DMS114 treated with DMSO at 0.1 percent for 48 hours (cell line): ENCODE measurements around the gene ZNF26.
"Not testable (repeated sequence)": the region's sequence is repeated elsewhere in the genome, so short reads cannot be mapped to it uniquely, and the experiment has no call there.

Experiments used
- DNase-seq: peaks from one replicate; lab custom pipeline; 2025; ENCODE audit not compliant: unreplicated experiment; lab: John Stamatoyannopoulos, UW

ZNF26 gene

GRCh38 chr12:132955094-132956010, 30.8 kb upstream of the ZNF26 start:
- peak; percentile 47 for DNase-seq

GRCh38 chr12:132956011-132956788, 30.0 kb upstream of the ZNF26 start, which contains the start of gene ZNF605:
ZNF605 (minus strand) TSS chr12:132956306; CDS start chr12:132945635, 10,671 bp downstream.
- DNase-seq: peak; percentile 88

GRCh38 chr12:132961790-132962189, 24.4 kb upstream of the ZNF26 start:
- DNase-seq: not testable (repeated sequence)

GRCh38 chr12:132963947-132964346, 22.2 kb upstream of the ZNF26 start:
- not testable (repeated sequence) for DNase-seq

- no peak for DNase-seq
These were observed 20.4 kb upstream of the ZNF26 start for GRCh38 chr12:132965796-132966195.

GRCh38 chr12:132966676-132967415, 19.3 kb upstream of the ZNF26 start:
- no peak for DNase-seq

GRCh38 chr12:132967736-132968135, 18.4 kb upstream of the ZNF26 start:
- no peak for DNase-seq

GRCh38 chr12:132972374-132972773, 13.8 kb upstream of the ZNF26 start:
- DNase-seq: no peak

GRCh38 chr12:132976870-132977269, 9.3 kb upstream of the ZNF26 start:
- DNase-seq: not testable (repeated sequence)

- no peak for DNase-seq
These were observed 688 bp downstream of the ZNF26 start for GRCh38 chr12:132986885-132987225.

GRCh38 chr12:132998741-132999140, 12.6 kb downstream of the ZNF26 start:
- no peak for DNase-seq

GRCh38 chr12:133010657-133011297, 24.6 kb downstream of the ZNF26 start:
- no peak for DNase-seq

- DNase-seq: no peak
These were observed 37.4 kb downstream of the ZNF26 start for GRCh38 chr12:133023566-133023965.

- no peak for DNase-seq
These were observed 40.8 kb downstream of the ZNF26 start for GRCh38 chr12:133026996-133027395.

- peak; percentile 96 for DNase-seq
These were observed 51.2 kb downstream of the ZNF26 start, which contains the start of gene ZNF84 for GRCh38 chr12:133037207-133038005. ZNF84 (plus strand) TSS chr12:133037509; CDS start chr12:133041468, 3,959 bp downstream.

GRCh38 chr12:133038118-133038709, 52.0 kb downstream of the ZNF26 start:
- DNase-seq: no peak

- DNase-seq: no peak
These were observed 60.5 kb downstream of the ZNF26 start for GRCh38 chr12:133046698-133047097.

- no peak for DNase-seq
These were observed 71.3 kb downstream of the ZNF26 start for GRCh38 chr12:133057446-133057845.
